ENCODE results near the gene CNTROB.

GRCh38 chr17:7971651-7972050 lies 39.6 kb downstream of the CNTROB start:
- TF ChIP-seq CTCF (IDR thresholded peaks at IDR 0.05) (no peak), POLR2A (IDR thresholded peaks at IDR 0.05) (no peak)

Data from adrenal gland (tissue), 5 donors.